Measurements from ENCODE around the gene FIG4.

GRCh38 chr6:109801794-109802193 is 110.7 kb downstream of the FIG4 start:
- TF ChIP-seq CTCF (IDR thresholded peaks at IDR 0.05) = no peak
- TF ChIP-seq POLR2A (IDR thresholded peaks at IDR 0.05) = no peak
